GM12873 (cell line): Measurements from ENCODE around the gene CHCHD10.

Experiments used
- CTCF ChIP-seq: IDR thresholded peaks from 2 replicates; pipeline ENCODE4 v1.5.1; 2012; ENCODE audit warnings: low read depth, mild to moderate bottlenecking, moderate library complexity, low read length, control low read depth; ENCODE audit not compliant: insufficient read depth; ENCODE audit errors: missing control alignments

CHCHD10 gene

GRCh38 chr22:23804781-23805291, 37.1 kb upstream of the CHCHD10 start:
- no peak for TF ChIP-seq CTCF

GRCh38 chr22:23803001-23803819, 35.4 kb upstream of the CHCHD10 start:
- no peak for TF ChIP-seq CTCF

GRCh38 chr22:23801886-23802377, 34.2 kb upstream of the CHCHD10 start:
- no peak for TF ChIP-seq CTCF

- TF ChIP-seq CTCF, result no peak
Measured at GRCh38 chr22:23801238-23801821, 33.6 kb upstream of the CHCHD10 start.

- no peak for TF ChIP-seq CTCF
Measured at GRCh38 chr22:23800297-23801237, 32.8 kb upstream of the CHCHD10 start.

- TF ChIP-seq CTCF, result no peak
Measured at GRCh38 chr22:23796461-23796860, 28.7 kb upstream of the CHCHD10 start.

- TF ChIP-seq CTCF, result no peak
Measured at GRCh38 chr22:23793326-23793725, 25.6 kb upstream of the CHCHD10 start.
